HL-60 (cell line): Measurements from ENCODE around the gene KREMEN2.

Experiments used
- DNase-seq, 2 experiments: peaks; one replicate each; pipeline ENCODE4 v3.0.0-alpha.2; 2010 to 2020; ENCODE audit warnings: low read depth in 1 of 2, low spot score in 1 of 2
- H3K27ac ChIP-seq: fragments of 250-450 bp; sonication (Bioruptor Pico); replicated peaks from 2 replicates; pipeline ENCODE4 v1.5.1; 2020; ENCODE audit warnings: mild to moderate bottlenecking, moderate library complexity
- H3K27me3 ChIP-seq: fragments of 250-450 bp; sonication (Bioruptor Pico); 2 replicates; pipeline ENCODE4 v1.5.1; 2021; ENCODE audit warnings: mild to moderate bottlenecking, moderate library complexity; ENCODE audit not compliant: insufficient read depth, poor library complexity, severe bottlenecking
- H3K4me3 ChIP-seq: replicated peaks from 2 replicates; pipeline ENCODE4 v1.5.1; 2011; ENCODE audit warnings: mild to moderate bottlenecking, control low read depth, low read length; ENCODE audit not compliant: insufficient read depth
- CTCF ChIP-seq: IDR thresholded peaks from one replicate; pipeline ENCODE4 v1.5.1; 2011; ENCODE audit warnings: low read length, control low read depth, inconsistent platforms; ENCODE audit not compliant: insufficient read depth
- GABPA ChIP-seq: IDR thresholded peaks from 2 replicates; pipeline ENCODE4 v1.6.1; 2012; ENCODE audit warnings: low read depth
- POLR2AphosphoS5 ChIP-seq: IDR thresholded peaks from 2 replicates; pipeline ENCODE4 v1.6.1; 2012; ENCODE audit warnings: low read depth
- REST ChIP-seq: IDR thresholded peaks from 2 replicates; pipeline ENCODE4 v1.6.1; 2012; ENCODE audit warnings: low read depth; ENCODE audit not compliant: insufficient replicate concordance
- SPI1 ChIP-seq: IDR thresholded peaks from 2 replicates; pipeline ENCODE4 v1.6.1; 2012; ENCODE audit warnings: low read depth, mild to moderate bottlenecking, borderline replicate concordance

The KREMEN2 gene

GRCh38 chr16:2980227-2981176, 16.4 kb downstream of the KREMEN2 start, which contains the start of gene PKMYT1:
TSS of gene PKMYT1 (minus strand) at chr16:2980446. CDS start at chr16:2979657, 789 bp downstream.
- peak within 1 kb of the TSS; percentile 88 for H3K27ac ChIP-seq
- no peaks in the 10 kb centered on the region for H3K27me3 ChIP-seq
- TF ChIP-seq CTCF (no peak), REST (peak; percentile 28), POLR2AphosphoS5 (peak; percentile 92), GABPA (no peak), SPI1 (no peak)
- DNase-seq: peak; percentile 88 to 92
- peak within 1 kb of the TSS; percentile 85 for H3K4me3 ChIP-seq

GRCh38 chr16:2981177-2981898, 17.3 kb downstream of the KREMEN2 start:
- DNase-seq: no peak
- Histone ChIP-seq H3K27me3 (no peaks in the 10 kb centered on the region), H3K4me3 (no peak overlapping the region; the same call in 1 of the 2 replicates), H3K27ac (peak overlapping the region; percentile 88)
- no peak for TF ChIP-seq CTCF
- TF ChIP-seq SPI1: no peak
- no peak for TF ChIP-seq REST
- no peak for TF ChIP-seq GABPA
- no peak for TF ChIP-seq POLR2AphosphoS5

DNA sequence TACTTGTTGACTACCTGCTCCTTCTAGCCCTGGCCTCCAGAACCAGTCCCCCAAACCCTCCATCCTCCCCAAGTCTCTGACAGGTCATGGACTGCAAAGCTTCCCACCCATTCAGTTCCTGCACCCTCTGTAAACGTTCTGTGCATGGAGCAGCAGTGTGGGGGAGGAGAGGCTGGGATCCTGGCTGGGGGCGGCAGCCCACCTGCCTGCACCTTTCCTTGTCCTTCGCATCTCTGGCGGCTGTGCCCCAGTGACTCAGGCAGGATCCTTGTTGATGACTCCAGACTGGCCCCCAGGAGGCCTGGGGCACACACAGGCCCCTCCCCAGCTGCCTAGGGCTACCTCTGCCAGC, 17.8 kb downstream of the KREMEN2 start:
- no peak for DNase-seq
- Histone ChIP-seq H3K27ac (no peak overlapping the region), H3K27me3 (no peaks in the 10 kb centered on the region), H3K4me3 (no peak overlapping the region)
- TF ChIP-seq CTCF (no peak), POLR2AphosphoS5 (no peak), REST (no peak), GABPA (no peak), SPI1 (no peak)
